ENCODE results near the gene LRRC73.

GRCh38 chr6:43475516-43475915 is 34.6 kb downstream of the LRRC73 start:
- TF ChIP-seq CTCF (conservative IDR thresholded peaks at IDR 0.05 in 1 of 2, IDR thresholded peaks at IDR 0.05 in 1 of 2; ENCODE audit: low read depth in 1 of 2, low read length in 2 of 2) (no peak), EZH2 (IDR thresholded peaks at IDR 0.05; ENCODE audit: low read length, missing control alignments) (no peak)

Data from fibroblast of lung (primary cell).